HG02973 (cell line): Measurements from ENCODE around the gene MFNG.

ENCODE experiments used
- ATAC-seq: cut with Tn5 transposase; IDR thresholded peaks from one replicate; pipeline ENCODE4 v1.9.1; 2021; ENCODE audit warnings: moderate library complexity; ENCODE audit not compliant: unreplicated experiment

The MFNG gene

GRCh38 chr22:37454857-37455686, 31.1 kb downstream of the MFNG start:
- ATAC-seq: no peak

- ATAC-seq: no peak
Measured at GRCh38 chr22:37453696-37454095, 32.5 kb downstream of the MFNG start.

- no peak for ATAC-seq
Measured at GRCh38 chr22:37451218-37451617, 35.0 kb downstream of the MFNG start.

GRCh38 chr22:37449331-37450001, 36.7 kb downstream of the MFNG start:
- ATAC-seq: no peak

- no peak for ATAC-seq
Measured at GRCh38 chr22:37448516-37449127, 37.6 kb downstream of the MFNG start.

- no peak for ATAC-seq
Measured at GRCh38 chr22:37445501-37445900, 40.7 kb downstream of the MFNG start.

GRCh38 chr22:37443977-37444376, 42.2 kb downstream of the MFNG start:
- no peak for ATAC-seq

GRCh38 chr22:37443086-37443485, 43.1 kb downstream of the MFNG start:
- no peak for ATAC-seq

- ATAC-seq: no peak
Measured at GRCh38 chr22:37442537-37442936, 43.6 kb downstream of the MFNG start.

GRCh38 chr22:37442135-37442534, 44.0 kb downstream of the MFNG start:
- no peak for ATAC-seq

- no peak for ATAC-seq
Measured at GRCh38 chr22:37440875-37441274, 45.3 kb downstream of the MFNG start.

GRCh38 chr22:37439347-37439746, 46.8 kb downstream of the MFNG start:
- no peak for ATAC-seq

GRCh38 chr22:37435970-37436603, 50.1 kb downstream of the MFNG start:
- no peak for ATAC-seq

GRCh38 chr22:37433786-37434185, 52.4 kb downstream of the MFNG start:
- ATAC-seq: no peak

- ATAC-seq: no peak
Measured at GRCh38 chr22:37432708-37433054, 53.5 kb downstream of the MFNG start.

- no peak for ATAC-seq
Measured at GRCh38 chr22:37431801-37432707, 54.1 kb downstream of the MFNG start.

GRCh38 chr22:37431366-37431765, 54.8 kb downstream of the MFNG start:
- no peak for ATAC-seq

GRCh38 chr22:37430941-37431340, 55.2 kb downstream of the MFNG start:
- ATAC-seq: no peak

GRCh38 chr22:37428649-37429586, 57.3 kb downstream of the MFNG start:
- no peak for ATAC-seq
